Central memory CD4-positive, alpha-beta T cell (primary cell): ENCODE data around the gene KIF26B.
"Not testable (repeated sequence)": the region's sequence is repeated elsewhere in the genome, so short reads cannot be mapped to it uniquely, and the experiment has no call there.

Source experiments
- DNase-seq: peaks from one replicate; pipeline ENCODE4 v3.0.0; 2022

KIF26B gene

GRCh38 chr1:245688536-245689453, 534.0 kb downstream of the KIF26B start:
- DNase-seq = no peak

GRCh38 chr1:245690156-245690690, 535.4 kb downstream of the KIF26B start:
- no peak for DNase-seq

GRCh38 chr1:245690946-245691541, 536.3 kb downstream of the KIF26B start:
- no peak for DNase-seq

- DNase-seq = no peak
These were observed 537.1 kb downstream of the KIF26B start for GRCh38 chr1:245691897-245692296.

DNA sequence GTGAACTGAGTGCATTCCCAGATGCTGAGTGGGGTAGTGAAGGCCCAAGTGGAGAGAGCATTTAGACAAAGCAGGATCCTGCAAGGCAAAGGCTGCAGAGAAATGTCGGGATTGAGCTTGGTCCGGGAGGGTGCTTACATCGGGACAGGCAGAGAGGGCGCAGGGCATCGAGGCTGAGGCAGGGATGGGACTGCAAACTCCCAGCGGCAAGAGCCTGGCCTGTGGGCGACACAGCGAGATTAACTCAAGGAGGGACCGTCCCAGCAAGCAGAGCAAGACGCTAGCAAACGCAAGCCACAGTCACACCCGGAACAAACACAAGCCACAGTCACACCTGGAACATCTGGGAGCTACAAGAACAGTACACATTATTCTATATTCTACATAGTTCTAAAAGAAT, 537.5 kb downstream of the KIF26B start:
- no peak for DNase-seq

- no peak for DNase-seq
These were observed 538.5 kb downstream of the KIF26B start for GRCh38 chr1:245693116-245693793.

GRCh38 chr1:245693941-245694752, 539.4 kb downstream of the KIF26B start:
- no peak for DNase-seq

- no peak for DNase-seq
These were observed 540.0 kb downstream of the KIF26B start for GRCh38 chr1:245694753-245695195.

DNA sequence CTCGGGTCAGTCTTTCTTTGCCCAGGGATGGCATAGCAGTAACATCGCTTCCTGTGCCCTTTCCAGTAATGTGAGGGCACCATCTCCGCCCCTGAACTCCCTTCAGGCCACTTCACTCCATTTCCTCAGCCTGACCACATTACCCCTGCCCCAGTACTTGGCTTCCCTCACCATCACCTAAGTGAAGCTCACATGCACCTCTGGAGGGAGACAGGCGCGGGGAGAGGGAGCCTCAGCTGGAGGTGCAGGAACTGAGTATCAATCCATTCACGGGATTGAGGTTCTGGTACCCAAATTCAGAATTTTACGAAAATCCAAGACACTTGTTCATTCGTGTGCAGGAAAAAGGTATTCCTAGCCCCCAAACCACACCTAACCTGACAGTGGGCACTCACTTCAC, 540.4 kb downstream of the KIF26B start:
- DNase-seq = no peak

GRCh38 chr1:245695701-245696100, 540.9 kb downstream of the KIF26B start:
- not testable (repeated sequence) for DNase-seq

GRCh38 chr1:245698116-245698515, 543.3 kb downstream of the KIF26B start:
- DNase-seq = no peak

GRCh38 chr1:245698860-245699259, 544.1 kb downstream of the KIF26B start:
- no peak for DNase-seq

DNA sequence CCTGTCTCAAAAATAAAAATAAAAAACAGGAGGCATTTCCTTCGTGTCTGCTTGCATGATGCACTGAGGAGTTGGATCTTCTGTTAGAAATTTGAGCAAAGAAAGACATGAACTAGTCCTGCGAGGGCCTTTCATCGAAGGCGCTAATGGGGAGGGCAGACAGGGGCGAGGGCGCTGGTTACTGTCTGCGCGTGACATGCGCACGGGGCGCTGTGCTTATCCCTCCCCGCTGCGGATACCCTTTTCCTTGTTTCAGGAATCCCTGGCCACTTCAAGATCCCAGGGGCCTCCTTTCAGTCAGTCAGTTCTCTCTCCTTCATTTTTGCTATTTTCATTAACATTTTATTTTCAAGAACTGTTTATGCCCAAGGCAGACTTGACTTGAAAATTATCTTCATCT, 545.8 kb downstream of the KIF26B start:
- no peak for DNase-seq

- DNase-seq = no peak
These were observed 546.8 kb downstream of the KIF26B start for GRCh38 chr1:245701631-245702030.

- no peak for DNase-seq
These were observed 547.6 kb downstream of the KIF26B start for GRCh38 chr1:245702346-245702745.

DNA sequence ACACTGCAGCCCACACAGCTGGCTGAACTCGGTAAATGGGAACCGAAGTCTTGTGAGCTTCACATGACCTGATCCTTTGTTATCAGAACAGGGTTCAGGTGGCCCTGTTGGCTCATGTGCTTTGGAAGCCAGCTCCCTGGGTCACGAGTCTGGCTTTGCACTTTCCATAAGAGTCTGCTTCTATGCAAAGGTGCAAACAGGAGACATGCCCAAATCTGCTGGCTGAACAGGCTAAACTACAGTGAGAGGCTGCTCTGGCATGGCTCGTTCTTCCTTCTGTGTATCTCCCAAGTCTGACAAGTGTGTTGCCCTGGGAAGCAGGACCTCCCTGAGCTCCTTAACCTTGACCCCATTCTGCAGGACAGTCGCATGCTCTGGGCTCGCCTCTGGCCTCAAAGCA, 549.6 kb downstream of the KIF26B start:
- DNase-seq = no peak

DNA sequence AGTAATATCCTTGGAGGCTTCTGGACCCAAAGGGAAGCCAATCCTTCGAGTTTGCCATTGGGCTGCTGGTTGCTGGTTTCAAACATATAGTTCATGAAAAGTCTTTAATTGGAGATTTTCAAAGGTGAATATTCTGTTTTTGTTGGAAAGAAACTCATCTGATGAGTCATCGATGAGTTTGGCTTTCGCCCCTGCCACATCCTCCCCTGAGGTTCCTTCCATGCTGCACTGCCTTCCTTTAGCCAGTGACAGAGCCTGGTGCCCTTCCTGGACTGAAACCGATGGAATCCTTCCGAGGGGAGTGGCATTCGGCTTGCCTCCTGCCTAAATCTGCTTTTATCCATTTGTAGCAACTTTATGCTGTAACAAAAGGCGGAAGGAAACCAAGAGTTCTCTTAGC, 550.0 kb downstream of the KIF26B start:
- DNase-seq = no peak

DNA sequence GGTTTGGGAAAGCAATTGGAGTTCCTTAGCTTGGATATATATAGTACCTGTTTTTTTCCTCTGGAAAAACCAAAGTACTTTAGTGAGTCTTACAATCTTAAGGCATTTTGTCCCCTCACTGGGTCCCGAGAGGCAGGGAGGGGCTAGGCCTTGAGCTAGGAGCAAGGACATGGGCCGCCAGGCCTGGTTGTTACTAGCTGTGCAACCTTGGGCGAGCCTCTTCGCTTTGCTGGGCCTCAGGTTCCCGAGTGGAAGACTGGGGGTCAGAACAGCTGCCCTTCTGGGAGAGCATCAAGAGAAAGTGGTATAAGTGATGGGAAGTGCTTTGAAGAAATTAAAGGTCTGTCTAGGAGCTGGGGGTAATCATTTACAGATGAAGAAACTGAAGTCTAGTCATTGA, 553.2 kb downstream of the KIF26B start:
- no peak for DNase-seq

GRCh38 chr1:245710961-245711903, 556.4 kb downstream of the KIF26B start:
- DNase-seq = no peak

- not testable (repeated sequence) for DNase-seq
These were observed 559.2 kb downstream of the KIF26B start for GRCh38 chr1:245714027-245714426.

- no peak for DNase-seq
These were observed 560.5 kb downstream of the KIF26B start for GRCh38 chr1:245715291-245715701.
